Cerebellar cortex (tissue), 1 donor: Measurements from ENCODE around the gene PRPSAP2.
"Not testable (repeated sequence)": the region's sequence is repeated elsewhere in the genome, so short reads cannot be mapped to it uniquely, and the experiment has no call there.

Experiments
- DNase-seq: peaks from one replicate; pipeline ENCODE4 v3.0.0-alpha.2; 2015; ENCODE audit warnings: low spot score

PRPSAP2 gene, protein sequence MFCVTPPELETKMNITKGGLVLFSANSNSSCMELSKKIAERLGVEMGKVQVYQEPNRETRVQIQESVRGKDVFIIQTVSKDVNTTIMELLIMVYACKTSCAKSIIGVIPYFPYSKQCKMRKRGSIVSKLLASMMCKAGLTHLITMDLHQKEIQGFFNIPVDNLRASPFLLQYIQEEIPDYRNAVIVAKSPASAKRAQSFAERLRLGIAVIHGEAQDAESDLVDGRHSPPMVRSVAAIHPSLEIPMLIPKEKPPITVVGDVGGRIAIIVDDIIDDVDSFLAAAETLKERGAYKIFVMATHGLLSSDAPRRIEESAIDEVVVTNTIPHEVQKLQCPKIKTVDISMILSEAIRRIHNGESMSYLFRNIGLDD

GRCh38 chr17:18857864-18858566 lies at the start of gene PRPSAP2:
PRPSAP2 (plus strand) TSS chr17:18858131; CDS start chr17:18865834, 7,703 bp downstream.
- peak; percentile 97 for DNase-seq

GRCh38 chr17:18815924-18816323 lies 42.0 kb upstream of the PRPSAP2 start:
- DNase-seq = not testable (repeated sequence)

- peak; percentile 88 for DNase-seq
Measured at GRCh38 chr17:18816489-18817371, 41.2 kb upstream of the PRPSAP2 start.

DNA sequence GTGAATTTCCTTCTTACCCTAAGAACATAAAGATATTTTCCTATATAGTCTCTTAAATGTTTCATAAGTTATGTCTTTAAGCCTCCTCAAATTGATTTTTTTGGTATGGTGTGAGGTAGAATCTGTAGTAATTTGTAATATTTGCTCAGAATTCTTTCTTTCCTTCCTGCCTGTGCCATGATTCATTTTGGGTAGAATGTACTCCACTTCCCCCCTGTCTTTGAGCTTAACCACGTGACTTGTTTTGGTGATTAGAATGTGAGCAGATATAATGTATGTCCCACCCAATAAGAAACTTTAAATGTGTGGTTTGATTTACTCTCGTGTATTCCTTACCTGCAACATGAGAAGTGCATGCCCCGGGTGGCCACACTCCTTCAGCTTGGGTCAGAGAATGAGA lies 36.5 kb upstream of the PRPSAP2 start:
- not testable (repeated sequence) for DNase-seq

- DNase-seq = not testable (repeated sequence)
Measured at GRCh38 chr17:18827613-18828012, 30.3 kb upstream of the PRPSAP2 start.

DNA sequence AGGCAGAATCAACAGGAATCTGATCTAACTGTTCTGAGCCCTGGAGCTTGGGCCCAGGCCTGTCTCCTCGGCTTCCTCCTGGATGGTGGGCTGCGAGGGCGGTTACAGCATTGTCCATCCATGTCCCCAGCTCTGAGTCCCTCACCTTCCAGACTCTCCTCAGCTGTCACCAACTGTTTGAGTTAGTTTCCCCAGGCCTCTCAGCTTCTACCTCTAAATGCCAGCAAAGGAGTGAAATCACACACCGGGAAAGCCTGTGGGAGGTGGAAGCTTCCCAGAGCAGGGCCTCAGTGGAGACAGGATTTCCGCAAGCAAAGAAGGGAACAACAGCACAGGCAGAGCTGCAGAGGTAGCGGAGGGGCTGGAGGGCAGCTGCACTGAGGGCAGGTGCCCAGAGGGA lies 9.4 kb upstream of the PRPSAP2 start:
- no peak for DNase-seq

DNA sequence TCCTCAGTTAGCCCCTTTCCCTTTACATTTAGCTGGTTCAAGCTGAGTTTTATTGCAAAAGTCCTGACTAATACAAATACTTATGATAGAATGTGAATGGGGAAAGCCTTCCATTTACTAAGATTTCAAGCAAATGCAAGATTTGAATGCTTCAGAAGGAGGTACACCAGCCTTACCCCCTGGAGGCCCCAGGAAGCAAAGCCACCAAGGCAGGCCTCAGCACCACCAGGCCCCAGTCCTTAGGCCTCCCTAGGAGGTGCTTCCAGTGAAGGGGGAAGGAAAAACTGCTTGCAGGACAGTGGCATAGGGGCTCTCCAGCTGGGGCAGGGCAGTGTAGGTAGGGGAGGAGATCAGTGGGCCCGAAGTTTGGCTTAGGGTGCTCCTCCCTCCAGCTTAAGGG lies 7.3 kb upstream of the PRPSAP2 start:
- no peak for DNase-seq

- DNase-seq = no peak
Measured at GRCh38 chr17:18851201-18851600, 6.7 kb upstream of the PRPSAP2 start.

GRCh38 chr17:18854956-18855355 lies 3.0 kb upstream of the PRPSAP2 start:
- no peak for DNase-seq

- DNase-seq = peak; percentile 99
Measured at GRCh38 chr17:18855831-18856569, 1.9 kb upstream of the PRPSAP2 start.

- DNase-seq = no peak
Measured at GRCh38 chr17:18856570-18856915, 1.4 kb upstream of the PRPSAP2 start.

DNA sequence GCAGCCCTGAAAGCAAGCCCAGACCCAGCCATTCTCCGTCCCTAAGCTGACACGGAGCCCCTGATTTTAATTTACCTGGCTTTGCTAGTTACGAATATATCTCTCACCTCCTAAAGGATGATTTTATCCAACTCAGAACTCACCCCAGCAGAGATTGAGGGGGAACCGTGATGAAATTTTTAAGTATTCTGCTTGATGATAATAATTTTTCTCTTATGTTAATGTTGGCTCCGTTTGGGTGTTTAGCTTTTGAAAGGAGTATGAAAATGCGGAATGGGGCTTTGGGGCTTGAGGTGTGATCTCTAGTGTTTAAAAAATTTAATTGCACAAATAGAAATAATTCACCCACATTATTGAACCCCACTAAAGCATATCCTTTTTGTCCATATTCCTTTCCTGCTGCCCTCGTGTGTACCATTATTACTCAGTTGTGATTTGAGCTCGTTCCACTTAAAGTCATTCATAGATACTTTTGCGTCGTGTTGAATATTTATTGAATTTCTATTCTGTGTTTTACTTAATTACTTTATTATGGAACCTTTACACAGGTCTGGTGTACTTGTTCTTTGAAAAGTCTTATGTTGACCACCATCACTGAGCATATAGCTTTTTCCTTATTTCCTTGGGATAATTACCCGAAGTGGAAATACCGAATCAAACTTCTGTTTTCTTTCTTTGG lies 775 bp downstream of the PRPSAP2 start:
- DNase-seq = peak; percentile 66

- DNase-seq = peak; percentile 65
Measured at GRCh38 chr17:18859256-18859655, 1.3 kb downstream of the PRPSAP2 start.

DNA sequence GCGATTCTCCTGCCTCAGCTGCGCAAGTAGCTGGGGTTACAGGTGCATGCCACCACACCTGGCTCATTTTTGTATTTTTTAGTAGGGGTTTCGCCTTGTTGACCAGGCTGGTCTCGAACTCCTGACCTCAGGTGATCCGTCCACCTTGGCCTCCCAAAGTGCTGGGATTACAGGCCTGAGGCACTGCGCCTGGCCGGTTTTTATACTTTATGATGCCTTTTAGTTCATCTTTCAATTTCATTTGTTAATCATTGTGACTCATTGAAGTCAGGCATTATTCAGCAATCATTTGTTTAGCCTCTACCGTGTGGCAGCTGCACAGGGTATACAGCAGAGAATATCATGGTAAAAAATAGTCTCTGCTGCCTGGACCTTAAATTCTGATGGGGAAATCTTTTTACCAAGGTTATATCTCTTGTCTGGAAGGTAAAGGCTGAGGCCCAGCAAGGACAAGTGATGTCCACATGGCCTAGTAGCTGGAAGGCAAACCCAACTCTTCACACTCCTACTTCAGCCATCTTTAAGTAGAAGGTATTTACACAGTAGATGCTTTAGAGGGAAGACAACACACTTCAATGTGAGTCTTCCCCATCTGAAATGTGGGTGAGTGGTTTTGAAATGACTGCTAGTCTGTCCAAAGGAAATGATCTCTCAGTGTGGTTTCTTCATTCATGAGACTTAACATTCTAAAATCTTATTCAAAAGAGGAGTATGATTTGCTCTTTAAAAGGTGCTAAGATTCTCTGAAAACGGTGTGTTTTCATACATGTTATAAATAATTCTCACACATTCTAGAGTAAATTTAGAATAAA lies 2.4 kb downstream of the PRPSAP2 start:
- no peak for DNase-seq

- no peak for DNase-seq
Measured at GRCh38 chr17:18862011-18862410, 4.1 kb downstream of the PRPSAP2 start.

DNA sequence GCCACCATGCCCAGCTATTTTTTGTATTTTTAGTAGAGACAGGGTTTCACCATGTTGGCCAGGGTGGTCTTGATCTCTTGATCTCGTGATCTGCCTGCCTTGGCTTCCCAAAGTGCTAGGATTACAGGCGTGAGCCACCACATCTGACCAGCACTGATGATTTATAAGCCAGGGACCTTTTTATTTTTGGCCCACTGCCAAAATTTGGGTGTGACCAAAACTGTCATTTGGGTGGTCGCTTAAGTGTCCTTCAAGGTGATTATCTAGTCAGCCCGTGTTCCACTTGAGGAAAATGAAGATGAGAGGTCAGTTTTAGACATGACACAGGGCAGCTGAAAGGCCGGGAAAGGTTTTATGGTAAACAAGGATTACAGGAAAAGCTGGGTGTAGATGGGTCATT lies 7.1 kb downstream of the PRPSAP2 start:
- DNase-seq = not testable (repeated sequence)

GRCh38 chr17:18866866-18867813 lies 9.2 kb downstream of the PRPSAP2 start:
- DNase-seq = no peak

DNA sequence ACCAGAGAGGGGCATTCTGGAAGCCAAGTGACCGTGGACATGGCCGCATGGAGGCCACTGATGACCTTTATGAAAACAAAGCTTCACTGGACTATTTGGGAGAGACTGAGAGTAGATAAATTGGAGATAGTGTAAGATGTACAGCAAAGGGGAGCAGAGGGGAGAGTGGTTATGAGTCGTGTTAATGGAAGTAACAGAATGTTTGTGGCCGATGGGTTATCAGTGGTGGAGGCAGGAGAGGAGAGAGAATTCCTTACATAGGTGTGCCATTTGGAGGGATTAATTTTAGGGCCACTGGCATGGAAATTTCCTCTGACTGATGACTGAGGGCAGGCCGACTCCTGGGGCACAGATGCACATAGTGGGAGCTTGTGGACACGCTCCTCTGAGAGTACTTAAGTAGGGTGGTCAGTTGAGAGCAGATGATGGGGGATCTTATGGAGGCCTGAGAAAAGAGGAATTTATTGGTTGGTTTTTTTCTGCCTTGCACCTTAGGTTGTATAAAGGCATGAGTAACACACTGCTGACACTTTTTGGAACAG lies 19.2 kb downstream of the PRPSAP2 start:
- no peak for DNase-seq

DNA sequence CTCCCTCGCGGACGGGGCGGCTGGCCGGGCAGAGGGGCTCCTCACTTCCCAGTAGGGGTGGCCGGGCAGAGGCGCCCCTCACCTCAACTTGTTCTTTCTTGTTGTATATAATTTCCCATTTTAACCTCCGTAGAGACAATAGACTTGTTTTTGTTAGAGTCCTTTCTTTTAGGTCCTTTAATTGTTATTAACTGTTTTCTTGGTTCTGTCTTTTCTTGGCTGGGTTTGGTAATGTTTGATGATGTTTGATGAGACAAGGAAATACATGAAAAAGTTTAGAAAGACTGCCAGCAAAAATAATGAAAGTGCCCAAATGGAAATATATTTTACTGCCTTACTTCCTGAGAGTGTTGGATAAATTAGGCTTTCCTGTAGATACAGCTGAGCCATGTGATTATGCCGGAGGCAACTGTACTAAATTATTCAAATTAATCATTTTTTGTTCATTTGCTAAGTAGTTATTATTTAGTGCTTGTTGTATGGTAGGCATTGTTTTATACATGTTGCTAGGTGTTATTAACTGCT lies 30.9 kb downstream of the PRPSAP2 start:
- peak; percentile 8 for DNase-seq
